H1 (cell line): ENCODE measurements around the gene SFRP2. TPM values are rescaled to one million over a fixed set of nuclear protein-coding genes. Genes with fewer than 3 reads are reported as not detected.

Experiments used
- CTCF ChIA-PET: fragments of 300-600 bp; sonication (Branson Sonifier 250); formaldehyde crosslinking; loops from one replicate; lab custom pipeline; 2021; ENCODE audit not compliant: partially characterized antibody; lab: Charles Lee
- POLR2A ChIA-PET: fragments of 300-600 bp; sonication (Branson Sonifier 250); formaldehyde crosslinking; loops from one replicate; lab custom pipeline; 2021; ENCODE audit warnings: inconsistent platforms; ENCODE audit not compliant: partially characterized antibody; lab: Charles Lee
- DNase-seq, 2 experiments: peaks; one replicate each; pipeline versions ENCODE4 v3.0.0 to v3.0.0-alpha.2; 2010 to 2022; ENCODE audit warnings: low spot score in 2 of 2, low read depth in 1 of 2, mixed read lengths in 1 of 2
- FAIRE-seq: peaks from 2 replicates; lab custom pipeline; 2011; peaks lifted over from hg19 to GRCh38; lab: Jason Lieb, UNC
- H2AFZ ChIP-seq: 2 replicates; pipeline ENCODE4 v1.8.1; 2012; ENCODE audit warnings: low read length, inconsistent platforms
- H2AK5ac ChIP-seq: 2 replicates; pipeline ENCODE4 v1.6.1; 2013; ENCODE audit warnings: low read depth, low read length
- H2BK120ac ChIP-seq: replicated peaks from 2 replicates; pipeline ENCODE3; 2013; ENCODE audit warnings: low read depth, low read length, inconsistent platforms
- H2BK12ac ChIP-seq: 2 replicates; pipeline ENCODE4 v1.6.1; 2013; ENCODE audit warnings: low read depth, low read length
- H2BK15ac ChIP-seq: 2 replicates; pipeline ENCODE4 v1.6.1; 2013; ENCODE audit warnings: low read length
- H2BK20ac ChIP-seq: 2 replicates; pipeline ENCODE4 v1.6.1; 2013; ENCODE audit warnings: low read length
- H2BK5ac ChIP-seq: 2 replicates; pipeline ENCODE4 v1.6.1; 2013; ENCODE audit warnings: low read depth, low read length
- H3K14ac ChIP-seq: 2 replicates; pipeline ENCODE4 v1.6.1; 2013; ENCODE audit warnings: inconsistent platforms; ENCODE audit not compliant: insufficient read length
- H3K18ac ChIP-seq: 2 replicates; pipeline ENCODE4 v1.6.1; 2013; ENCODE audit warnings: low read length; ENCODE audit errors: extremely low read depth
- H3K23ac ChIP-seq: 2 replicates; pipeline ENCODE4 v1.6.1; 2013; ENCODE audit warnings: inconsistent platforms; ENCODE audit not compliant: insufficient read length
- H3K23me2 ChIP-seq: 2 replicates; pipeline ENCODE4 v1.6.1; 2013; ENCODE audit warnings: low read depth, low read length
- H3K27ac ChIP-seq: 2 replicates; pipeline ENCODE4 v1.6.1; 2011; ENCODE audit warnings: low read depth, low read length, inconsistent platforms
- H3K27me3 ChIP-seq, 4 experiments: replicated peaks in 1 of 4; 1 replicate in 1 of 4; 2 replicates in 3 of 4; pipeline versions ENCODE4 v1.6.1 to v1.8.1; 2011 to 2013; ENCODE audit warnings: low read length in 3 of 4, mild to moderate bottlenecking in 3 of 4, inconsistent platforms in 2 of 4, mixed read lengths in 2 of 4, moderate library complexity in 1 of 4; ENCODE audit not compliant: control insufficient read depth in 3 of 4, insufficient read depth in 3 of 4; ENCODE audit errors: extremely low read depth in 1 of 4
- H3K36me3 ChIP-seq, 4 experiments: 2 replicates each; pipeline versions ENCODE4 v1.6.1 to v1.8.1; 2011 to 2013; ENCODE audit warnings: mild to moderate bottlenecking in 4 of 4, low read length in 3 of 4, moderate library complexity in 2 of 4, control low read depth in 1 of 4, inconsistent platforms in 1 of 4; ENCODE audit not compliant: insufficient read depth in 4 of 4, control insufficient read depth in 2 of 4
- H3K4ac ChIP-seq: replicated peaks from 2 replicates; pipeline ENCODE3; 2013; ENCODE audit warnings: low read length, low read depth, mixed read lengths, inconsistent platforms; ENCODE audit not compliant: insufficient read length
- H3K4me1 ChIP-seq, 4 experiments: replicated peaks in 1 of 4; 1 replicate in 1 of 4; 2 replicates in 3 of 4; pipeline versions ENCODE4 v1.6.1 to v1.8.1; 2011 to 2013; ENCODE audit warnings: low read length in 3 of 4, inconsistent platforms in 2 of 4, mixed read lengths in 1 of 4; ENCODE audit not compliant: insufficient read depth in 4 of 4, control insufficient read depth in 3 of 4
- H3K4me2 ChIP-seq, 2 experiments: 2 replicates each; pipeline versions ENCODE4 v1.6.1 to v1.8.1; 2011 to 2013; ENCODE audit warnings: low read depth in 2 of 2, low read length in 2 of 2, control low read depth in 1 of 2, inconsistent platforms in 1 of 2, mild to moderate bottlenecking in 1 of 2; ENCODE audit not compliant: insufficient read depth in 1 of 2
- H3K4me3 ChIP-seq, 4 experiments: fragments of 200-600, 300-600 bp in 1 of 4; sonication (generic), shearing (Covaris generic), sonication (Bioruptor Twin) in 1 of 4; 2 replicates each; pipeline versions ENCODE4 v1.5.1 to v1.8.1; 2011 to 2016; ENCODE audit warnings: low read length in 4 of 4, low read depth in 3 of 4, control low read depth in 2 of 4, inconsistent platforms in 2 of 4, mild to moderate bottlenecking in 2 of 4, mixed read lengths in 1 of 4, moderate library complexity in 1 of 4; ENCODE audit not compliant: insufficient read depth in 2 of 4; ENCODE audit errors: extremely low read depth in 1 of 4
- H3K56ac ChIP-seq: replicated peaks from 2 replicates; pipeline ENCODE3; 2013; ENCODE audit warnings: low read depth, mild to moderate bottlenecking, mixed read lengths, low read length, inconsistent platforms; ENCODE audit not compliant: insufficient read length
- H3K79me1 ChIP-seq: 2 replicates; pipeline ENCODE4 v1.6.1; 2013; ENCODE audit warnings: low read depth, low read length, control low read depth
- H3K79me2 ChIP-seq, 2 experiments: 2 replicates each; pipeline versions ENCODE4 v1.6.1 to v1.8.1; 2012 to 2013; ENCODE audit warnings: low read length in 2 of 2, mild to moderate bottlenecking in 2 of 2, inconsistent platforms in 1 of 2; ENCODE audit not compliant: insufficient read depth in 2 of 2, control insufficient read depth in 1 of 2
- H3K9ac ChIP-seq, 4 experiments: replicated peaks in 1 of 4; 1 replicate in 1 of 4; 2 replicates in 3 of 4; pipeline versions ENCODE4 v1.6.1 to v1.8.1; 2011 to 2013; ENCODE audit warnings: low read depth in 3 of 4, low read length in 3 of 4, control low read depth in 2 of 4, mild to moderate bottlenecking in 2 of 4, moderate library complexity in 2 of 4, inconsistent platforms in 1 of 4; ENCODE audit errors: extremely low read depth in 1 of 4
- H3K9me3 ChIP-seq, 2 experiments: 2 replicates each; pipeline versions ENCODE4 v1.6.1 to v1.8.1; 2012 to 2013; ENCODE audit warnings: mild to moderate bottlenecking in 2 of 2, moderate library complexity in 2 of 2, control low read depth in 1 of 2, inconsistent platforms in 1 of 2, low read depth in 1 of 2, low read length in 1 of 2, mixed read lengths in 1 of 2; ENCODE audit not compliant: insufficient read depth in 2 of 2
- H4K20me1 ChIP-seq, 2 experiments: replicated peaks in 1 of 2; 2 replicates each; pipeline versions ENCODE3 to v1.8.1; 2011 to 2013; ENCODE audit warnings: inconsistent platforms in 2 of 2, low read length in 2 of 2, mild to moderate bottlenecking in 1 of 2; ENCODE audit not compliant: insufficient read depth in 2 of 2, control insufficient read depth in 1 of 2
- H4K5ac ChIP-seq: 2 replicates; pipeline ENCODE4 v1.6.1; 2013; ENCODE audit warnings: low read length, low read depth, mixed read lengths, inconsistent platforms; ENCODE audit not compliant: insufficient read length
- H4K8ac ChIP-seq: 2 replicates; pipeline ENCODE4 v1.8.0; 2013; ENCODE audit warnings: mild to moderate bottlenecking, moderate library complexity, low read length, inconsistent platforms; ENCODE audit not compliant: insufficient read depth; ENCODE audit errors: extremely low read depth
- H4K91ac ChIP-seq: replicated peaks from 2 replicates; pipeline ENCODE3; 2013; ENCODE audit warnings: low read length, mixed read lengths, inconsistent platforms; ENCODE audit not compliant: insufficient read length
- ASH2L ChIP-seq: fragments of 200-600, 300-600 bp; sonication (generic); IDR thresholded peaks from one replicate; pipeline ENCODE4 v1.7.1; 2017; ENCODE audit warnings: low read length
- E2F6 ChIP-seq: IDR thresholded peaks from 2 replicates; pipeline ENCODE4 v1.6.1; 2012; ENCODE audit warnings: inconsistent platforms
- HDAC2 ChIP-seq, 2 experiments: fragments of 300-600 bp in 1 of 2; sonication (generic) in 1 of 2; IDR thresholded peaks; 2 replicates each; pipeline ENCODE4 v1.6.1; 2011 to 2012; ENCODE audit warnings: low read depth in 2 of 2, low read length in 2 of 2, mild to moderate bottlenecking in 2 of 2, moderate library complexity in 2 of 2, borderline replicate concordance in 1 of 2, inconsistent platforms in 1 of 2
- JUN ChIP-seq: IDR thresholded peaks from 2 replicates; pipeline ENCODE4 v1.6.1; 2011; ENCODE audit warnings: low read depth, mild to moderate bottlenecking, improper control_type of control experiment, low read length
- NRF1 ChIP-seq: IDR thresholded peaks from 2 replicates; pipeline ENCODE4 v1.6.1; 2011; ENCODE audit warnings: mild to moderate bottlenecking, low read depth, low read length, improper control_type of control experiment
- SP1 ChIP-seq: IDR thresholded peaks from 2 replicates; pipeline ENCODE4 v1.6.1; 2011; ENCODE audit warnings: low read depth, low read length
- TEAD4 ChIP-seq: IDR thresholded peaks from 2 replicates; pipeline ENCODE4 v1.6.1; 2012; ENCODE audit warnings: low read depth, low read length, inconsistent platforms, mixed read lengths
- YY1 ChIP-seq: IDR thresholded peaks from 2 replicates; pipeline ENCODE4 v1.6.1; 2011; ENCODE audit warnings: low read depth, mild to moderate bottlenecking, low read length
- ZNF274 ChIP-seq: IDR thresholded peaks from 2 replicates; pipeline ENCODE4 v1.7.0; 2012; ENCODE audit warnings: low read length, borderline replicate concordance; ENCODE audit errors: extremely low read depth
- WGBS, 2 experiments: shearing (Covaris generic) in 1 of 2; methylation state at CpG; one replicate each; pipeline versions ENCODE4 v1.1.6 to v1.1.7; 2013 to 2015; ENCODE audit warnings: low lambda C conversion rate in 2 of 2, mixed read lengths in 2 of 2, inconsistent platforms in 1 of 2, low coverage in 1 of 2, missing lambda C conversion rate in 1 of 2; ENCODE audit not compliant: insufficient replicate concordance in 2 of 2, insufficient coverage in 1 of 2, insufficient read length in 1 of 2; ENCODE audit errors: extremely low coverage in 1 of 2, missing lambda C conversion rate in 1 of 2; 5-methylcytosine and 5-hydroxymethylcytosine counted together
- polyA plus RNA-seq, 7 experiments: library from polyadenylated mRNA; depleted of rRNA in 3 of 7; stranded (reverse) in 5 of 7; unstranded in 2 of 7; fragments of >200 nt in 5 of 7; fragments of 200-250 nt in 2 of 7; gene quantifications; 1 replicate in 5 of 7; 2 replicates in 1 of 7; 4 replicates in 1 of 7; pipeline versions ENCODE4 v1.2.1 to v1.2.3, GENCODE V29; 2011 to 2013; ENCODE audit warnings: missing spikeins in 2 of 7, mixed read lengths in 2 of 7
- total RNA-seq: library from RNA; stranded (reverse); fragmentation: NEBNext Ultra II Directional; extraction: Animal tissue kit (Norgen Biotek cat#: 25700); gene quantifications from 2 replicates; pipeline ENCODE4 v1.2.1, GENCODE V29; 2021

The SFRP2 gene
- total and polyA plus RNA-seq, 2 of the 8 experiments (the other 6 are each of a cell fraction or from before 2014, with no cell fraction given): 108 to 342 TPM

DNA sequence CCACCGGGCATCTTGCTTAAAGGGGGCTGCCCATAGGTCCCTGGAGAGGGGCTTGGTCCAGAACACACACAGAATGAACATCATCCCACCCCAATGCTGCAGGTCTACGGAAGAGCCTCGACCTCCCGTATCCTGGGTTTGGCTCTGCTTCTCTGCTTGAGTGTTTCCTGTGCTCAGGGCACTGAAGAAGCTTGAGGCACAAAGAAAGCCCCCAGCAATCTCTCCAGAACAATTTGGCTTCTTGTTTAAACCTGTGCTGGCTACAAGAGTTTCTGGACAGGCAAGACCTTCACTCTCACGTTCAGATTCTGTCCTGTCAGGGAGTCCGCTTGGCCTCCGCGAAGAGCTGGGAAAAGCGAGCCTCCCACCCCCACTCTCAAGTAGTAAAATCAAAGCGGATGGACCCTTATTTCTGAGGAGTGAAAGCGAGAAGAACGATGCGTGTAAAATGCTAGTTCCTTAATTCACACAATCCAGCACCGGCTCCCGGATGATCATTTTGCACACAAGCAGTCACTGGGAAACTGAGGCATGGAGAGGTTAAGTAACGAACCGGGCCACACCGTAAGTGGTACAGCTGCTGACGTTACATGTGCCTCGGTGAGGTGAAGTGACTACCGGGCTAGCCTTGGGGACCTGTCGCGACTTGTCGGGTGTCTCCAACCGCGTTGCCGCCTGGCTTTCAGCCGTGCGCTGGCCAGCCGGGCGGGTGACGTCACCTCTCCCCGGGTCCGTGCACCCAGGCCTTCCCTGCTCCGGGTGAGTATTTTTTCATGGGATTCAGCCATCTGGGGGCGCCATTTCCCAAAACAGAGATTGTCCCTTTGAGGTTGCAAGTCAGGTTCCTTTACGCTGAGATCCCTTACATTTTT lies 3.1 kb upstream of the SFRP2 start:
- peak; percentile 86 for FAIRE-seq
- H2BK20ac ChIP-seq: peak overlapping the region; percentile 87
- TF ChIP-seq NRF1 (no peak), ZNF274 (no peak), JUN (peak; percentile 71; the same call in 1 of the 2 replicates), HDAC2 (IDR thresholded peaks at IDR 0.05; ENCODE audit: borderline replicate concordance in 1 of 2, low read depth in 2 of 2, low read length in 2 of 2) (no peak), YY1 (peak; percentile 58; the same call in 1 of the 2 replicates), ASH2L (no peak), TEAD4 (no peak), E2F6 (peak; percentile 46; the same call in 1 of the 2 replicates), SP1 (no peak)

More for the DNA sequence above, 3.1 kb upstream of the SFRP2 start:
- Histone ChIP-seq H2AK5ac (peak overlapping the region; percentile 75), H3K4me1 (peaks cover 0 to 18% (median 12%) of the 10 kb centered on the region in 4 experiments; a peak in 6 of 7 replicates), H3K9me3 (no peaks in the 10 kb centered on the region), H3K27me3 (peaks cover 0 to 11% (median 8%) of the 10 kb centered on the region in 4 experiments; a peak in 5 of 7 replicates), H4K8ac (peak overlapping the region; percentile 87; the same call in 1 of the 2 replicates), H3K4me2 (peak overlapping the region; percentile 85 to 96), H3K23me2 (peaks cover 29% of the 10 kb centered on the region), H3K14ac (no peak overlapping the region), H3K4ac (peak overlapping the region; percentile 30), H3K4me3 (peak overlapping the region; percentile 59 to 94 (median 78)), H3K23ac (no peak overlapping the region), H3K18ac (peak overlapping the region; percentile 95), H4K20me1 (peaks cover 0 to 4% of the 10 kb centered on the region in 2 experiments), H3K9ac (peak overlapping the region in 3 of 4 experiments; percentile 71 to 82 (median 75); a peak in 6 of 7 replicates), H3K56ac (no peak overlapping the region), H3K79me1 (peaks cover 4% of the 10 kb centered on the region; the same call in 1 of the 2 replicates), H4K5ac (no peak overlapping the region), H2BK12ac (peak overlapping the region; percentile 98), H2AFZ (peak overlapping the region; percentile 64; the same call in 1 of the 2 replicates), H2BK15ac (peak overlapping the region; percentile 96), H3K36me3 (no peaks in the 10 kb centered on the region), H2BK5ac (peak overlapping the region; percentile 97; the same call in 1 of the 2 replicates), H3K27ac (no peak overlapping the region), H2BK120ac (peak overlapping the region; percentile 30), H4K91ac (peak overlapping the region; percentile 98), H3K79me2 (peaks cover 12 to 19% of the 10 kb centered on the region in 2 experiments)
- WGBS, 2 experiments: 9% methylated on average over 37 of the region's 37 CpGs; no CpG with 5 or more reads in 1 of the 2 experiments
- CTCF ChIA-PET: interaction anchor here (0.6 to 9.5 kb wide), 42 partner anchors 8 to 715 kb away, joined by 3 to 117 read pairs (median 4); no protein-coding TSS in a partner anchor
- peak; percentile 85 to 97 for DNase-seq
- POLR2A ChIA-PET: interaction anchor here (0.9 to 5.1 kb wide), 9 partner anchors 8 to 557 kb away, joined by 3 to 77 read pairs (median 6); no protein-coding TSS in a partner anchor
